PC-3 (cell line): ENCODE measurements around the gene DDO.

Source experiments
- EZH2 ChIP-seq: fragments of 300-600 bp; sonication (generic); IDR thresholded peaks from one replicate; pipeline ENCODE4 v1.6.1; 2017; ENCODE audit warnings: antibody characterized with exemption, mild to moderate bottlenecking, low read length; ENCODE audit not compliant: unreplicated experiment
- TF ChIP-seq, protein P1 (sequence below): fragments of 300-600 bp; sonication (generic); conservative IDR thresholded peaks from 2 replicates; pipeline ENCODE4 v1.5.1; 2017; ENCODE audit warnings: antibody characterized with exemption, low read depth, mild to moderate bottlenecking, low read length

DNA sequence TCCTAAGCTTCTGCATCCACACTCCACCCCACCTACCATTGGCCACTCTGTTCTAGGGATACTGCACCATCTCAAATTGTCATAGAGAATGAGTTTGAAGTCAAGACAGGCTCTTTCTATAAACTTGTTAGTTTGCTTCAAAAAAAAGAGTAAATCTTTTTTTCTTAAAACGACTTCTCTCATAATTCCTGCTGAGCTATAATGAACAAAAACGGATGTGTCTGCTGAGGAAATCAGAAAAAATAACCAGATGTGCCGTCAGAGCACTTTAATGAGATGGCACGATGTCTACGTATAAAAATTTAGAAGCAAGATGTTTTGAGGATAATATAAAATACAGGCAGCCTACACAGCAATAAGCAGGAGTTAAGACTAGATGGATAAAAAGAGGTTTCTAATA, 24.0 kb upstream of the DDO start:
- TF ChIP-seq, protein P1, sequence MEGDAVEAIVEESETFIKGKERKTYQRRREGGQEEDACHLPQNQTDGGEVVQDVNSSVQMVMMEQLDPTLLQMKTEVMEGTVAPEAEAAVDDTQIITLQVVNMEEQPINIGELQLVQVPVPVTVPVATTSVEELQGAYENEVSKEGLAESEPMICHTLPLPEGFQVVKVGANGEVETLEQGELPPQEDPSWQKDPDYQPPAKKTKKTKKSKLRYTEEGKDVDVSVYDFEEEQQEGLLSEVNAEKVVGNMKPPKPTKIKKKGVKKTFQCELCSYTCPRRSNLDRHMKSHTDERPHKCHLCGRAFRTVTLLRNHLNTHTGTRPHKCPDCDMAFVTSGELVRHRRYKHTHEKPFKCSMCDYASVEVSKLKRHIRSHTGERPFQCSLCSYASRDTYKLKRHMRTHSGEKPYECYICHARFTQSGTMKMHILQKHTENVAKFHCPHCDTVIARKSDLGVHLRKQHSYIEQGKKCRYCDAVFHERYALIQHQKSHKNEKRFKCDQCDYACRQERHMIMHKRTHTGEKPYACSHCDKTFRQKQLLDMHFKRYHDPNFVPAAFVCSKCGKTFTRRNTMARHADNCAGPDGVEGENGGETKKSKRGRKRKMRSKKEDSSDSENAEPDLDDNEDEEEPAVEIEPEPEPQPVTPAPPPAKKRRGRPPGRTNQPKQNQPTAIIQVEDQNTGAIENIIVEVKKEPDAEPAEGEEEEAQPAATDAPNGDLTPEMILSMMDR: no peak
- no peak for TF ChIP-seq EZH2
